GM12878 (cell line): ENCODE measurements around the gene OGFOD2. TPM values are rescaled to one million over a fixed set of nuclear protein-coding genes. Genes with fewer than 3 reads are reported as not detected.

Experiments used
- ATAC-seq: fragments of 200-7000 bp; cut with Tn5 transposase; 3 replicates; pipeline ENCODE4 v1.9.1; 2020; ENCODE audit warnings: mild to moderate bottlenecking, moderate library complexity
- BruUV-seq: library from RNA; stranded (reverse); fragments of 400-500 nt; replicated peaks from 2 replicates; lab custom pipeline; 2021; lab: Mats Ljungman, UMichigan
- CTCF ChIA-PET: fragments of 300-600 bp; sonication (Branson Sonifier 250); formaldehyde crosslinking; extraction: SDS; loops from one replicate; lab custom pipeline; 2021; ENCODE audit warnings: inconsistent platforms; lab: Yijun Ruan, JAX
- POLR2A ChIA-PET: fragments of 350-600 bp; formaldehyde crosslinking; extraction: SDS; loops from one replicate; lab custom pipeline; 2021; ENCODE audit warnings: inconsistent platforms; lab: Charles Lee
- RAD21 ChIA-PET: fragments of 300-600 bp; sonication (Branson Sonifier 250); formaldehyde crosslinking; loops from one replicate; lab custom pipeline; 2023; ENCODE audit warnings: antibody characterized with exemption; ENCODE audit not compliant: unreplicated experiment; lab: Charles Lee
- SMC1A ChIA-PET: fragments of 300-600 bp; sonication (Branson Sonifier 250); formaldehyde crosslinking; loops from one replicate; lab custom pipeline; 2023; ENCODE audit not compliant: unreplicated experiment, uncharacterized antibody; lab: Charles Lee
- DNase-seq: peaks from one replicate; pipeline ENCODE4 v3.0.0-alpha.2; 2011; ENCODE audit warnings: low read depth, low spot score
- FAIRE-seq: peaks from 3 replicates; lab custom pipeline; 2011; peaks lifted over from hg19 to GRCh38; lab: Jason Lieb, UNC
- H2AFZ ChIP-seq: 2 replicates; pipeline ENCODE4 v1.6.0; 2011; ENCODE audit warnings: low read depth, low read length, control low read depth; ENCODE audit not compliant: control insufficient read depth
- H3K27ac ChIP-seq: 2 replicates; pipeline ENCODE4 v1.5.1; 2011; ENCODE audit warnings: control low read depth; ENCODE audit not compliant: control insufficient read depth, insufficient read depth
- H3K27me3 ChIP-seq, 2 experiments: replicated peaks in 1 of 2; 2 replicates each; pipeline versions ENCODE4 v1.6.0 to v1.6.1; 2011; ENCODE audit warnings: low read length in 1 of 2; ENCODE audit not compliant: control insufficient read depth in 2 of 2, insufficient read depth in 2 of 2
- H3K36me3 ChIP-seq, 2 experiments: 2 replicates each; pipeline ENCODE4 v1.5.1; 2011; ENCODE audit warnings: low read length in 1 of 2; ENCODE audit not compliant: control insufficient read depth in 2 of 2, insufficient read depth in 2 of 2
- H3K4me1 ChIP-seq: 2 replicates; pipeline ENCODE4 v1.6.1; 2011; ENCODE audit warnings: mild to moderate bottlenecking, low read length, moderate library complexity, mixed read lengths; ENCODE audit not compliant: control insufficient read depth, insufficient read depth
- H3K4me2 ChIP-seq: 2 replicates; pipeline ENCODE4 v1.6.0; 2011; ENCODE audit warnings: control low read depth; ENCODE audit not compliant: control insufficient read depth, insufficient read depth
- H3K4me3 ChIP-seq: fragments of 200-600 bp; sonication (generic); 2 replicates; pipeline ENCODE4 v1.5.1; 2016
- H3K79me2 ChIP-seq: 2 replicates; pipeline ENCODE4 v1.6.0; 2011; ENCODE audit warnings: low read length; ENCODE audit not compliant: control insufficient read depth, insufficient read depth
- H3K9ac ChIP-seq: 2 replicates; pipeline ENCODE4 v1.8.0; 2011; ENCODE audit warnings: low read length, control low read depth, mixed read lengths; ENCODE audit not compliant: control insufficient read depth, insufficient read depth
- H3K9me3 ChIP-seq: replicated peaks from 3 replicates; pipeline ENCODE4 v1.5.1; 2011; ENCODE audit warnings: mild to moderate bottlenecking, low read length; ENCODE audit not compliant: control insufficient read depth, insufficient read depth
- H4K20me1 ChIP-seq: 2 replicates; pipeline ENCODE4 v1.6.0; 2011; ENCODE audit not compliant: control insufficient read depth, insufficient read depth
- ATF3 ChIP-seq: IDR thresholded peaks from 2 replicates; pipeline ENCODE4 v1.6.1; 2011; ENCODE audit warnings: low read depth, mild to moderate bottlenecking, low read length, moderate library complexity, borderline replicate concordance; ENCODE audit errors: extremely low read depth
- BCL11A ChIP-seq: IDR thresholded peaks from 2 replicates; pipeline ENCODE4 v1.6.1; 2011; ENCODE audit warnings: low read depth, low read length
- EP300 ChIP-seq, 2 experiments: fragments of 150-350 bp in 1 of 2; IDR thresholded peaks; 2 replicates each; pipeline ENCODE4 v1.6.1; 2011 to 2012; ENCODE audit warnings: low read depth in 2 of 2, low read length in 2 of 2, borderline replicate concordance in 1 of 2, improper control_type of control experiment in 1 of 2, inconsistent platforms in 1 of 2; ENCODE audit not compliant: control insufficient read depth in 1 of 2
- HDGF ChIP-seq: fragments of 450-650 bp; IDR thresholded peaks from 2 replicates; pipeline ENCODE4 v1.6.1; 2016; ENCODE audit warnings: antibody characterized with exemption
- NFYA ChIP-seq: IDR thresholded peaks from 2 replicates; pipeline ENCODE4 v1.6.1; 2011; ENCODE audit warnings: low read depth, mild to moderate bottlenecking, low read length, improper control_type of control experiment, borderline replicate concordance
- NKRF ChIP-seq: fragments of 450-650 bp; conservative IDR thresholded peaks from 2 replicates; pipeline ENCODE4 v1.6.1; 2017; ENCODE audit warnings: mild to moderate bottlenecking, moderate library complexity
- NR2C2 ChIP-seq: IDR thresholded peaks from 2 replicates; pipeline ENCODE4 v1.6.1; 2011; ENCODE audit warnings: borderline replicate concordance, low read depth; ENCODE audit not compliant: control insufficient read depth, insufficient read length
- SMAD1 ChIP-seq: fragments of 450-650 bp; IDR thresholded peaks from 2 replicates; pipeline ENCODE4 v1.6.1; 2018; ENCODE audit warnings: mild to moderate bottlenecking, low read depth; ENCODE audit not compliant: partially characterized antibody
- STAT3 ChIP-seq: IDR thresholded peaks from 2 replicates; pipeline ENCODE4 v1.6.1; 2011; ENCODE audit warnings: low read depth, low read length, improper control_type of control experiment
- TCF12 ChIP-seq: IDR thresholded peaks from 2 replicates; pipeline ENCODE4 v1.6.1; 2011; ENCODE audit warnings: low read depth, mild to moderate bottlenecking, low read length
- TCF3 ChIP-seq: IDR thresholded peaks from 2 replicates; pipeline ENCODE4 v1.6.1; 2012; ENCODE audit warnings: low read depth, mild to moderate bottlenecking, low read length, borderline replicate concordance; ENCODE audit not compliant: insufficient read depth
- USF1 ChIP-seq: IDR thresholded peaks from 2 replicates; pipeline ENCODE4 v1.6.1; 2011; ENCODE audit warnings: borderline replicate concordance, low read depth, mild to moderate bottlenecking, moderate library complexity, mixed read lengths, low read length; ENCODE audit not compliant: insufficient read depth; ENCODE audit errors: extremely low read length
- WGBS: methylation state at CpG from one replicate; pipeline ENCODE4 v1.1.6; 2016; ENCODE audit warnings: low lambda C conversion rate; ENCODE audit not compliant: insufficient replicate concordance, insufficient coverage; ENCODE audit errors: missing lambda C conversion rate; 5-methylcytosine and 5-hydroxymethylcytosine counted together
- in situ Hi-C: fragments of 300-500 bp; cut with MboI; formaldehyde crosslinking; loops from 9 replicates; pipeline ENCODE4 v1.14.3; 2018; ENCODE audit warnings: mixed read lengths
- intact Hi-C: fragments of 100-400 bp; cut with micrococcal nuclease; formaldehyde crosslinking; loops from one replicate; pipeline ENCODE4 v1.14.2; 2022; ENCODE audit not compliant: unreplicated experiment
- polyA plus RNA-seq, 11 experiments: library from polyadenylated mRNA; depleted of rRNA in 4 of 11; unstranded in 6 of 11; stranded (reverse) in 5 of 11; fragments of >200 nt; fragmentation: Nextera tagmentation in 4 of 11; fragmentation: Illumina TruSeq in 1 of 11; extraction: Ambion mirVana in 4 of 11; extraction: Trizol in 1 of 11; gene quantifications; 1 replicate in 1 of 11; 2 replicates in 10 of 11; pipeline versions ENCODE4 v1.2.1 to v1.2.3, GENCODE V29; 2011 to 2016; ENCODE audit warnings: inconsistent platforms in 2 of 11, missing spikeins in 2 of 11, low read depth in 1 of 11
- total RNA-seq, 4 experiments: library from RNA; depleted of rRNA in 3 of 4; stranded (reverse); fragments of >200 nt in 3 of 4; fragmentation: Illumina TruSeq in 1 of 4; extraction: Trizol in 1 of 4; gene quantifications; 2 replicates each; pipeline versions ENCODE4 v1.2.1 to v1.2.3, GENCODE V29; 2013 to 2021

The OGFOD2 gene
- total and polyA plus RNA-seq, 10 of the 15 experiments (the other 5 are each of a cell fraction or from before 2014, with no cell fraction given): 0.93 to 29.2 (median 16.3) TPM

GRCh38 chr12:122947352-122947792 is 27.7 kb upstream of the OGFOD2 start:
- no peak overlapping the region for H3K27ac ChIP-seq
- no peaks in the 10 kb centered on the region; the same call in 2 of the 3 replicates for H3K9me3 ChIP-seq
- H3K9ac ChIP-seq: no peak overlapping the region
- no peak for DNase-seq
- no peak for ATAC-seq
- WGBS: 56% methylated on average over 15 of the region's 15 CpGs
- no peaks in the 10 kb centered on the region for H3K27me3 ChIP-seq
- H3K4me2 ChIP-seq: no peak overlapping the region; the same call in 1 of the 2 replicates
- POLR2A ChIA-PET: interaction anchor here (1.1 kb wide), 1 partner anchor 76 kb away, joined by 4 read pairs; no protein-coding TSS in a partner anchor
- intact Hi-C loops (no loop called here), in situ Hi-C loops (no loop called here)
- CTCF ChIA-PET: interaction anchor here (1.0 to 2.3 kb wide), 5 partner anchors 66 to 154 kb away, joined by 3 to 10 read pairs (median 3); no protein-coding TSS in a partner anchor
- no peak overlapping the region for H2AFZ ChIP-seq
- no peaks in the 10 kb centered on the region for H3K79me2 ChIP-seq
- no peak for FAIRE-seq
- TF ChIP-seq USF1 (peak; percentile 8), NR2C2 (no peak)
- no peak overlapping the region for H3K4me3 ChIP-seq
- RAD21 ChIA-PET: interaction anchor here (0.5 to 0.9 kb wide), 2 partner anchors 20 to 27 kb away, joined by 3 read pairs; no protein-coding TSS in a partner anchor
- peaks cover 36% of the 10 kb centered on the region for H3K4me1 ChIP-seq
- no TSS peak for BruUV-seq
- H3K36me3 ChIP-seq: no peaks in the 10 kb centered on the region
- H4K20me1 ChIP-seq: no peaks in the 10 kb centered on the region
- SMC1A ChIA-PET: interaction anchor here (1.0 to 3.0 kb wide), 3 partner anchors 20 to 154 kb away, joined by 3 to 14 read pairs (median 5); no protein-coding TSS in a partner anchor

- Histone ChIP-seq H3K36me3 (no peaks in the 10 kb centered on the region), H4K20me1 (no peaks in the 10 kb centered on the region), H3K79me2 (no peaks in the 10 kb centered on the region), H3K9ac (no peak overlapping the region), H3K4me3 (no peak overlapping the region), H3K9me3 (no peaks in the 10 kb centered on the region; the same call in 2 of the 3 replicates), H3K4me1 (peaks cover 33% of the 10 kb centered on the region), H2AFZ (no peak overlapping the region), H3K27ac (no peak overlapping the region), H3K27me3 (no peaks in the 10 kb centered on the region), H3K4me2 (no peak overlapping the region)
- no peak for FAIRE-seq
- in situ Hi-C loops: no loop called here
- no peak for ATAC-seq
- intact Hi-C loops: no loop called here
- CTCF ChIA-PET: interaction anchor here (1.1 to 9.1 kb wide), 3 partner anchors 68 to 155 kb away, joined by 3 to 127 read pairs (median 4); no protein-coding TSS in a partner anchor
- no peak for DNase-seq
- no TSS peak for BruUV-seq
- SMC1A ChIA-PET: interaction anchor here (0.9 to 8.9 kb wide), 4 partner anchors 50 to 87 kb away, joined by 3 to 100 read pairs (median 4); partner anchors contain the start of gene VPS37B
- 65% methylated on average over 14 of the region's 14 CpGs for WGBS
- POLR2A ChIA-PET: interaction anchor here (0.5 kb wide), 1 partner anchor 148 kb away, joined by 5 read pairs; no protein-coding TSS in a partner anchor
- RAD21 ChIA-PET: interaction anchor here (1.5 to 2.1 kb wide), 3 partner anchors 60 to 89 kb away, joined by 3 to 7 read pairs (median 4); no protein-coding TSS in a partner anchor
- TF ChIP-seq HDGF (no peak), ATF3 (no peak), STAT3 (no peak), NKRF (no peak), TCF12 (no peak), NFYA (no peak), BCL11A (no peak), EP300 (IDR thresholded peaks at IDR 0.05; ENCODE audit: borderline replicate concordance in 1 of 2, control insufficient read depth in 1 of 2, low read depth in 2 of 2, low read length in 2 of 2) (no peak), TCF3 (no peak), SMAD1 (no peak)
Measured at GRCh38 chr12:122948605-122949004, 26.4 kb upstream of the OGFOD2 start.
